NCI-H2196 (cell line): ENCODE results near the gene RIIAD1.
"Not testable (repeated sequence)": the region's sequence is repeated elsewhere in the genome, so short reads cannot be mapped to it uniquely, and the experiment has no call there.

ENCODE experiments used
- DNase-seq: peaks from one replicate; lab custom pipeline; 2025; ENCODE audit not compliant: unreplicated experiment; lab: John Stamatoyannopoulos, UW

The RIIAD1 gene

GRCh38 chr1:151729966-151730291 is 8.6 kb downstream of the RIIAD1 start:
- no peak for DNase-seq

GRCh38 chr1:151733126-151733525 is 11.8 kb downstream of the RIIAD1 start:
- DNase-seq = no peak

GRCh38 chr1:151733995-151734394 is 12.7 kb downstream of the RIIAD1 start:
- DNase-seq = not testable (repeated sequence)

GRCh38 chr1:151737026-151737425 is 15.7 kb downstream of the RIIAD1 start:
- DNase-seq = no peak

GRCh38 chr1:151737479-151737878 is 16.2 kb downstream of the RIIAD1 start:
- DNase-seq = no peak

GRCh38 chr1:151739590-151740355 is 18.5 kb downstream of the RIIAD1 start:
- no peak for DNase-seq

GRCh38 chr1:151741516-151741915 is 20.2 kb downstream of the RIIAD1 start:
- no peak for DNase-seq

GRCh38 chr1:151756291-151756690 is 35.0 kb downstream of the RIIAD1 start:
- no peak for DNase-seq

GRCh38 chr1:151759241-151759640 is 37.9 kb downstream of the RIIAD1 start:
- no peak for DNase-seq

GRCh38 chr1:151760597-151761385 is 39.5 kb downstream of the RIIAD1 start:
- no peak for DNase-seq

GRCh38 chr1:151762941-151763921 is 41.9 kb downstream of the RIIAD1 start, which contains the start of gene MRPL9:
Gene MRPL9, minus strand, starts transcription at chr1:151763496. Its CDS starts 17 bp downstream, at chr1:151763479.
- peak; percentile 73 for DNase-seq

GRCh38 chr1:151763990-151764389 is 42.7 kb downstream of the RIIAD1 start:
- DNase-seq = no peak

- not testable (repeated sequence) for DNase-seq
Measured at GRCh38 chr1:151768351-151769066, 47.2 kb downstream of the RIIAD1 start.

- DNase-seq = not testable (repeated sequence)
Measured at GRCh38 chr1:151769270-151769669, 47.9 kb downstream of the RIIAD1 start.

- no peak for DNase-seq
Measured at GRCh38 chr1:151773702-151774101, 52.4 kb downstream of the RIIAD1 start.

- no peak for DNase-seq
Measured at GRCh38 chr1:151774256-151774922, 53.1 kb downstream of the RIIAD1 start.

GRCh38 chr1:151775894-151776664 is 54.8 kb downstream of the RIIAD1 start:
- DNase-seq = no peak

GRCh38 chr1:151776665-151777062 is 55.3 kb downstream of the RIIAD1 start:
- DNase-seq = no peak

GRCh38 chr1:151777317-151777716 is 56.0 kb downstream of the RIIAD1 start:
- DNase-seq = no peak
